AG04449 (cell line): ENCODE measurements around the gene DOCK3.

Experiments used
- CTCF ChIA-PET: fragments of 350-600 bp; formaldehyde crosslinking; extraction: SDS; loops from one replicate; lab custom pipeline; 2021; ENCODE audit warnings: antibody characterized with exemption; lab: Yijun Ruan, JAX
- POLR2A ChIA-PET: fragments of 400-600, 350-600 bp; formaldehyde crosslinking; extraction: SDS; loops from one replicate; lab custom pipeline; 2020; ENCODE audit warnings: antibody characterized with exemption, inconsistent platforms; lab: Yijun Ruan, JAX
- DNase-seq: peaks from one replicate; pipeline ENCODE4 v3.0.0-alpha.2; 2010; ENCODE audit warnings: low read depth, low spot score
- H3K4me3 ChIP-seq: 2 replicates; pipeline ENCODE4 v1.5.1; 2011; ENCODE audit warnings: low read depth, mild to moderate bottlenecking, control low read depth, low read length
- CTCF ChIP-seq: IDR thresholded peaks from one replicate; pipeline ENCODE4 v1.5.1; 2011; ENCODE audit warnings: mild to moderate bottlenecking, moderate library complexity, low read length, control low read depth, inconsistent platforms; ENCODE audit not compliant: insufficient read depth; ENCODE audit errors: missing control alignments

The DOCK3 gene

GRCh38 chr3:51002495-51002894 is 327.8 kb downstream of the DOCK3 start:
- no peak for DNase-seq
- ChIA-PET POLR2A (no interaction called here), CTCF (interaction anchor here (0.9 kb wide), 1 partner anchor 11 kb away, joined by 3 read pairs; no protein-coding TSS in a partner anchor)
- TF ChIP-seq CTCF: no peak
- no peak overlapping the region for H3K4me3 ChIP-seq

- no peak for DNase-seq
- no peak for TF ChIP-seq CTCF
- ChIA-PET CTCF (no interaction called here), POLR2A (no interaction called here)
- no peak overlapping the region for H3K4me3 ChIP-seq
Measured at GRCh38 chr3:51004235-51004634, 329.5 kb downstream of the DOCK3 start.

GRCh38 chr3:51024121-51024520 is 349.4 kb downstream of the DOCK3 start:
- TF ChIP-seq CTCF: no peak
- CTCF ChIA-PET: no interaction called here
- POLR2A ChIA-PET: no interaction called here
- no peak overlapping the region for H3K4me3 ChIP-seq
- no peak for DNase-seq

- no peak overlapping the region for H3K4me3 ChIP-seq
- DNase-seq: no peak
- CTCF ChIA-PET: no interaction called here
- POLR2A ChIA-PET: no interaction called here
- no peak for TF ChIP-seq CTCF
Measured at GRCh38 chr3:51024765-51025632, 350.3 kb downstream of the DOCK3 start.

GRCh38 chr3:51031666-51032065 is 356.9 kb downstream of the DOCK3 start:
- TF ChIP-seq CTCF: no peak
- ChIA-PET CTCF (interaction anchor here (0.6 kb wide), 1 partner anchor 416 kb away, joined by 3 read pairs; no protein-coding TSS in a partner anchor), POLR2A (no interaction called here)
- no peak for DNase-seq
- no peak overlapping the region for H3K4me3 ChIP-seq

- no peak for TF ChIP-seq CTCF
- no peak overlapping the region for H3K4me3 ChIP-seq
- no peak for DNase-seq
- ChIA-PET CTCF (no interaction called here), POLR2A (no interaction called here)
Measured at GRCh38 chr3:51035630-51036029, 360.9 kb downstream of the DOCK3 start.
